Erythroblast (primary cell): ENCODE results near the gene NIPAL4.

Experiments
- DNase-seq, 2 experiments: peaks; one replicate each; lab custom pipeline; 2025; lab: John Stamatoyannopoulos, UW
- GATA1 ChIP-seq: IDR thresholded peaks from 2 replicates; pipeline ENCODE4 v1.6.1; 2011; ENCODE audit warnings: low read depth, mild to moderate bottlenecking, control low read depth, low read length, moderate library complexity
- POLR2A ChIP-seq: IDR thresholded peaks from 2 replicates; pipeline ENCODE4 v1.6.1; 2011; ENCODE audit warnings: mild to moderate bottlenecking, low read length

NIPAL4 gene

DNA sequence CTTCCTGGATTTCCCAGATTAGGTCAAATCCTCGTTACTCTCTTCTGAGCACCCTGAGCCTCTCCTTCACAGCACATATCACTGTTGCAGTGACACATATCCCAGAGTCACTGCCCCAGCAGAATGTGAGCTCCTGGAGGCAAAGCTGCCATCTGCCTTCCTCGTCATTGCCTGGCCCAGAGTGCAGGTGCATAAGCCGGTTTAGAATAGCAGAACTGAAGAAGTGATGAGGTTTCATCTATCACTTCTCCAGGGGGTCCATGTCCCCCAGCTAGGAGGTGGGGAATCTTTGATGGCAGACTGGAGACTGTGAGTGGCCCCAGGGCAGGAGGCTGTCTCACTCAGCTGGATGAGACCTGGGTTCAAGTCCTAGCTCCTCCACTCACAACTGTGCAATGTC lies 25.8 kb downstream of the NIPAL4 start:
- DNase-seq = no peak
- TF ChIP-seq POLR2A (no peak), GATA1 (no peak)

DNA sequence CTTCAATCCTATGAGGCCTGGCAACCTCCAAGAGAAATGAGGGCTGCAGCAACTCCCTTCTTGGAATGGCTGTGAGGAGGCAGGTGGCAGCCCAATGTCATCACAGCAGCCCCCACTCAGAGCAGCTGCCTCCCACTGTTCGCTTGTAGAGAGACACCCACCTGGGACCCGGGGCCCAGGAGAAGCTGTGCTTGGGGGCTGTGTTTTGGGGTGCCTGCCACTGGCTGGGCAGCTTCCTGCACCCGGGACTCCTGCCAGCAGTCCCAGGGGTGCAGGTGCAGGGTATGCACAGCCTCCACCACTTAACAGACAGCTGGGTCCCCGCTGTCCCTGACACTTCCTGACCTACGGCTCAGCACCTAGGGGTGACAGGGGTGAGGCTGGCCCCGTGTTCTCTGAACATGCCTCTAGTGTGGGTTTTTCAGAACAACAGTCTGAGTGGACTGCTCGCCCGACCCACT lies 26.2 kb downstream of the NIPAL4 start:
- TF ChIP-seq GATA1 = no peak
- TF ChIP-seq POLR2A = no peak
- no peak for DNase-seq

DNA sequence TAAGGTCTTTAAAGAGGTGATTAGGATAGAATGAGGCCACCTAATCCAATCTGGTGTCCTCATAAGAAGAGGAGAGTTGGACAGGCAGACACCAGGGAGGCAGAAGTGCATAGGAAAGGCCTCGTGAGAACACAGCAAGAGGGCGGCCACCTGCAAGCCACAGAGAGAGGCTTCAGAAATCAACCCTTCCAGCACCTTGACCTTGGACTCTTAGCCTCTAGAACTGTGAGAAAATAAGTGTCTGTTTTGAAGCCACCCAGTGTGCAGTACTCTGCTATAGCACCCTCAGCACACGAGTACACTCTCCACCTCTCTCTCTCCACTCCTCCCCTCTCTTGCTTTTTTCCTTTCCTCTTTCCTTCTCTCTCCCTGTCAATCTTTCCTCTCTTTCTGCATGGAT lies 26.8 kb downstream of the NIPAL4 start:
- DNase-seq = no peak
- TF ChIP-seq POLR2A (no peak), GATA1 (no peak)

DNA sequence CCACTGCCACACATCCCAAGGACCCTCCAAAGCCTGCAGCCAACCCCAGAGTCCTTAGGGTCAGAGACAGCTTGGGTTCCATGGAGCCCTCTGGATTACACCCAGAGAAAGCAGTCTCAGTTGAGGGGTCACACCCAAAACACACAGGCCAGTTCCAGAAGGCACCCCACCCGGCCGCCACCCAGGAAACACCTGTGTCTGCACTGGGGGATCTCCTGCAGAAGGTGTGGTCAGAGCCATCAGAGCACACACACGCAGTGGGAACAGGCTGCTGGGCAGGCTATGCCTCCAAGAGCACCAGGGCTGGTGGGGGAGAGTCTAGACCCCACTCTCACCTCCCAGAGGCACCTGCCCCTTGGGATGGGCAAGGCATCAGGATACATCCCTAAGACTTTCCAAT lies 27.3 kb downstream of the NIPAL4 start:
- no peak for DNase-seq
- TF ChIP-seq POLR2A = no peak
- no peak for TF ChIP-seq GATA1

DNA sequence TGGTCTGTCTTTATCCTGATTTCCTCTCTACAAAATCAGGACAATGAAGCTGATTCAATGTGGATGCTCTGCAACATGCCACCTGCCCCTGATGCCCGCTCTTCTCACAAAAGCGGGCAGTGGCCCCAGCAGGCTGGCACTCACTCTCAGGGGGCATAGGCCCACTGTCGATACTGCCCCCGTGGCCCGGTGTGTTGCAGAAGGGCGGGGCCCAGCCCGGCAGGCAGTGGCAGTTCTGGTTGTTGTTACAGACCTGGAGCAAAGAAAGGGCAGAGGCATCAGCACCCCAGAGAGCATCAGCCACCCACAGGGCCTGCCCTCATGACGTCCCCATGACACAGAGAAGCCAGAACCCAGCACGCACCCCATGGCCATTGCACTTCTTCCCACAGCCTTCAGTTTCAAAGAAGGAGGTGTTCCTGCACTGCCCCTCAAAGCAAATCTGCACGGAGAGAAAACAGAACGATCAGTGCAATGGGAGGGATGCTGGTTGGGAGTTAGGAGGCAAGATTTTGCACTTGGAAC lies 31.5 kb downstream of the NIPAL4 start:
- no peak for DNase-seq
- no peak for TF ChIP-seq GATA1
- TF ChIP-seq POLR2A = no peak

DNA sequence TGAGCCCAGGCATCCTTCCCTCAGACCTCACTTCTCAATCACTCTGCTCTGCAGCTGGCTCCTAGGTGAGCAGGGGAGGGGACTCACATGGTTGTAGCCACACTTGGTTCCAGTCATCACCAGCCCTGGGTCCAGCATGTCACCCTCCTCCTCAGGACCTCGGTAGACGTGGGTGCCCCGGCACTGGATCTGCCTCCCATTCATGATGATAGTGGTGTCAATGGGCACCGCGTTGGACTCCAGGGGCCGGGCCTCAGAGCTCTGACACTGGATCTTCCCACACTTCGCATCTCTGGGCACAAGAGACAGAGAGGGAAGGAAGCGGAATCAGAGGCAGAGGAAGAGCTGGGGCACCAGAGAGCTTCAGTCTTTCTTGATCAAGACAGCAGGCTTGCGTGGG lies 32.9 kb downstream of the NIPAL4 start:
- TF ChIP-seq POLR2A (no peak), GATA1 (no peak)
- no peak for DNase-seq

DNA sequence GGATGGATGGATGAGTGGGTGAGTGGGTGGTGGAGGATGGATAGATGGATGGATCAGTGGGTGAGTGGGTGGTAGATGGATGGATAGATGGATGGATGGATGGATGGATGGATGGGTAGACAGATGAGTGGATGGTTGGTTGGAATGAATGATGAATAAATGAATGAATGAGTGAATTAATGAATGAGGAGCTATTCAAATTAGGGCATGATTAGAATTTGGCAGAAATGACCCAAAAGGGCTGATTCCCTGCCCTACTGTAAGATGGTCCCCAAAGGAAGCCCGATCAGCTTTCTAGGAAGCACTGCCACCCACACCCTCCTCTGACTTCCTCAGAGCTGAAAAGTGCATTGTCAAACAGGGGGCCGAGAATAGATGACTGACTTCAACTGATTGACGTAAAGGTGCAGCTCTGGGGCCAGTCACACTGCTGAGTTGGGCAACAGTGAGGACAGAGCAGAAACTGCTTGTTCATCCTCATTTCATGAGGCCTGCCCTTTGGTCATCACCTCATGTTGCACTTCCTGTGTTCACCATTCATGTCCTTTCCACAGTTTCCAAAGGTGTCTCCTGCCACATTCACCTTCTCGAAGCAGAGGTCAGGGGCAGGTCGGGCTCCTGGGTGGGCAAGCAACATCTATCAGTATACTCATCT lies 34.3 kb downstream of the NIPAL4 start:
- DNase-seq = no peak
- no peak for TF ChIP-seq POLR2A
- TF ChIP-seq GATA1 = no peak

DNA sequence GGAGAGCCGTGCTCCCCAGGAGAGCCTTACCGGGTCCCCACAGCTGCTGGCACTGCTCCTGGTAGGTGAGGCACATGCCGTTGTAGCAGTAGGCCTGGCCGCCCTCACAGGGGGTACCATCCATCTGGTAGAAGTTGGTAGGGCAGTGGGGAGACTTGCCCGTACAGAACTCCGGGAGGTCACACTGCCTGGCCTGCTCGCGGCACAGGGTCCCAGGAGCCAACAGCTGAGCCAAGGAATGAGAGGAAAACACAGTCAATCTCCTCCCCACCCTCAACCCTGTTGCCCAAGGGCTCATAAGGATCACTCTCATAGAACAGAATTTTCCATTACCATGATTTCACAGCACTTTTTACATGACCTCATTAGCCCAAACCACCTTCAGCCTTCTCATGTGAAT lies 36.9 kb downstream of the NIPAL4 start:
- TF ChIP-seq POLR2A (no peak), GATA1 (no peak)
- DNase-seq = no peak

DNA sequence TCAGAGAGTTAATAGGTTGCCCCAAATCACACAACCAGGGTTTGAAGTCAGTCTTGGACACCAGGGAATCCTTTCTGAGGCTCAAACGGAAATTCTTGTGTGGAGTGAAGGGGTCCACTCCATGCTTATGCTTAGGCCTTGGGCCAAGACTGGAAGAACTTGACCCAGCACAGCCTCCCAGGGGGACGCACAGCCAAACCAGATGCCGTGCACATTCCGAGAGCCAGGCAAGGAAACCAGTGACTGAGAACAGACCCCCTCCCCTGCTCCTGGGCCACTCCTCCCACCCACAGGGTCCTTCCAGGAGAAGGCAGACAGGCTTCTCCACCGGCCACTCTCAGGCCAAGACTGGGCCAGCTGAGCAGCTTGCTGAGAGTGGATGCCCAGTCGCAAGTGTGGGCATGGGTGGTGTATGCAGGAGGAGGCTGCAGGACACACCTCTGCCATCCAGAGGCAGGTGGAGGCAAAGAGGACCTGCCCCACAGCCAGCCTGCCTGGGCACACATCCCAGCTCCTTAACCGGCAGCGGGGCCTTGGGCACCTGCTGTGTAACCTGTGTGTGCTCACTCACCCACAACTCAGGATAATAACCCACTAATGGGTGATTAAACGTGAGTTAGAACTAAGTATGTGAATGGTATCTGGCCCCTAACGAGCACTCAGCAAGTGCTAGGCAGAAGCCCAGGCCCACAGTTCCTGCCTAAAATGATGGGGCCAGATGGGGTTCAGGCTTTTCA lies 38.0 kb downstream of the NIPAL4 start:
- TF ChIP-seq POLR2A = no peak
- no peak for TF ChIP-seq GATA1

DNA sequence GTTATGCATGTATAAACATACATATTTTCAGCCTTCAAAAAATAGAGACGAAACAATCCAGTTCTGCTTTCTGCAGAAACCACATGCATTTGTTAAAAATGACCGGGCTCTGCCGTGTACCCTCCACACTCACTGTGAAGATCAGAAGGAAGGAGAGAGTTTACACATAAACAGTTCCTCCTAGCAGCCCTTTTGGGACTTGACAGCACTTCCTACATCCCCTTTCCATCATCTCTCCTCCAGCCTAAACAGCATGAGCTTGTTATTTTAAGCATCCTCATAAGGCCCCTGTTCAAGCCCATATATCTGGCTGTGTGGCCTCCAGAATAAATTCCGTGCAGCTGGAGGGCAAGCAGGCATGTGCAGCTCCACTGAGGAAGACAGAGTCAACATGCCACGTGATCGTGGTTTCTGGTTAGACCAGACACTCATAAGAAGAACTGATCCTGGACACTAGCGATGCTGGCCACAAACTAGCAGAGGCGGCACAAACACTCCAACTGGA lies 42.2 kb downstream of the NIPAL4 start:
- TF ChIP-seq POLR2A (no peak), GATA1 (no peak)
- DNase-seq = no peak

More for the DNA sequence above, 38.0 kb downstream of the NIPAL4 start:
- no peak for DNase-seq

DNA sequence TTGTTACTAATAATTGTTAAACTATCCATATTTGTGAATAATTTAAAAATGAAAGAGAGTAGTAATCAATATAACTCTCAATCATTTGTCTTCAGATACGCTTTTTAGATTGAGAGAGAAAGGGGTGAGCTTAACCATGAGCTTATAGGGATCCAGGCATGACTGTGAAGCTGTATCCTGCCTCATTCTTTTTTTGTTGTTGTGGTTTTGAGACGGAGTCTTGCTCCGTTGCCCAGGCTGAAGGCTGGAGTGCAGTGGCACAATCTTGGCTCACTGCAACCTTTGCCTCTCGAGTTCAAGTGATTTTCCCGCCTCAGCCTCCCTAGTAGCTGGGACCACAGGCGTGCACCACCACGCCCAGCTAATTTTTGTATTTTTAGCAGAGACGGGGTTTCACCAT lies 44.0 kb downstream of the NIPAL4 start:
- TF ChIP-seq POLR2A (no peak), GATA1 (no peak)
- no peak for DNase-seq

DNA sequence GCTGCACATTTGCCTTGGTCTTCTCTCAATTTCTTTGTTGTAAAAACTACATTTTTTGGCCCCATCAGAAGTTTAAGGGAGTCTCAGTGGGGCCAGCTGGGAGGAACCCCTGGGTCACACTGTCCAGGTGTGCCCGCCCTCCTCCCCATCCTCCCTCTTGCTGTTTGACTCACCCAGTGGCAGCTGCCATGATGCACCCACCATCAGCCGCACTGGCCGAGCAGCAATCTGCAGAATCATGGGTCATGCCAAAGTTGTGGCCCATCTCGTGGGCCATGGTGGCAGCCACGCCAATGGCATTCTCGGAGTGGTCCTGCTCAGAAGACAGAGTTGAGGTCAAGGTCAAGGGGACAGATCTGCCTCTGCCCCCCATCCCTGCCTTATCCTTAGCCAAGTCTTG lies 45.5 kb downstream of the NIPAL4 start:
- TF ChIP-seq POLR2A = no peak
- no peak for TF ChIP-seq GATA1
- DNase-seq = no peak

DNA sequence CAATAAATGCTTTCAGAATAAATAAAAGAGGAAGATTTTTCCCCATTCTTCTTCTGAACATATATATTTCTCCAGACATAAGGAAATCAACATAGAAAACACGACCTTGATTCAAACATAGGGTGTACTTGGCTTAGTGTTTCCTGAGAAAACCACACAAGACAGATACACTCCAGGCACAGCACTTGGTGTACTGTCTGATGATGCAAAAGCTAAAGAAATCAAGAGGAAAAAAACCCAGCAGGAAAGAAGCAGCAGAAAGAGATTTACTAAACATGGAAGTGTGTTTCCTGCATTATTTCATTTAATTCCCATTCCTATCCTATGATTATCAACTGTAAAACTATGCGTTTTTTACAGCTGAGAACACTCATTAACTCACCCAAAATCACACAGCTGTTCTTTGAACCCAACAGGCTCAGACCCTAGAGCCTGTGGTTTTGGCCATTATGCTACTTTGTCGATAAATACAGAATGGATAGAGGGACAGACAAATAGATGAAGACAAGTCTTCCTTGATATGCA lies 46.1 kb downstream of the NIPAL4 start:
- TF ChIP-seq GATA1 (no peak), POLR2A (no peak)
- DNase-seq = no peak

DNA sequence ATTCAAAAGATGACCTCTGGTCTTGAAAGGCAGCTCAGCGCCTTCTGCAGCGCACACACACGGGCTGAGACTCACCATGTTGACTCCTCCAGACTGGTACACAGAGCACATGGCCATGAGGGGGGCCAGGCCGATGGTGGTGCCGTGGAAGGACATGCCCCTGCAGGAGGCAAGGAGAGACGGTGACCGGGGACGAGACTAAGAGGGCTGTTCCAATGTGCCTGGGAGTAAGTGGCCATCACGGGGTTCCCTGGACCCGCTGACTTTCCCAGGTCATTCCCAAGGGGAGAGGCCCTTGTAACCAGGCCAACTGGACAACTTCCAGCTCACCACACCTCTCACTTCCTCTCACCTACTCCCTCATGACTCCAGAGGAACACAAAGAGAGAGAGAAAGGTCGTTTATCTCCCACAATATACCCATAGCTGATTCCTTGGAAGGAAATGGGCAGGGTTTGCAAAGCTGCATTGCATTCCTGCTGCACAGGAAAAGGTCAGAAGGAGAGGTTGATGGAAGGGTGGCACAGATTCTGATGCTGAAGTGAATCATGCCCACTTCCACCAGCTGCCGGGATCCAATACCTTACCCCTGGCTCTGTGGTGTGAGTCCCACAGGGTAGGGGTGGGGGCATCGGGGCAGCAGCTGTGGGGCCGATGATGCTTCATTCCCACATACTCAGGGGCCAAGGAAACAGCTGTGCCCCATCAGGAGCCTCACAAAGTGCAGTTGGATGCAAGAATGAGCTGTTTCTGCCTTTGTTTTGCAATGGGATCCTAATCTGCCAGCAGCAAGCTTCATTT lies 47.2 kb downstream of the NIPAL4 start:
- TF ChIP-seq POLR2A (no peak), GATA1 (no peak)
- no peak for DNase-seq
